Measurements from ENCODE around the gene CMTM2. TPM values are rescaled to one million over a fixed set of nuclear protein-coding genes. Genes with fewer than 3 reads are reported as not detected.

CMTM2 gene
- total RNA-seq, 1 donor from 2014 or later: not detected

- DNase-seq (ENCODE audit: low spot score): no peak
- no peaks in the 10 kb centered on the region for H3K9me3 ChIP-seq (ENCODE audit: low read depth)
- H3F3A ChIP-seq (ENCODE audit: low read depth): peaks cover 7% of the 10 kb centered on the region
- no peaks in the 10 kb centered on the region for H3K36me3 ChIP-seq
- Mint-ChIP-seq H3K4me1 (peaks cover 26% of the 10 kb centered on the region), H3K4me3 (no peak overlapping the region), H3K9me3 (no peaks in the 10 kb centered on the region), H3K27me3 (ENCODE audit: insufficient read depth, low read depth) (no peaks in the 10 kb centered on the region), H3K27ac (peak overlapping the region; percentile 81), H3K36me3 (peaks cover 23% of the 10 kb centered on the region)
- H3K27me3 ChIP-seq: no peaks in the 10 kb centered on the region
- H4K20me1 ChIP-seq (ENCODE audit: low read depth): no peaks in the 10 kb centered on the region
- no peak overlapping the region for H3K4me3 ChIP-seq
- H3K4me2 ChIP-seq: no peak overlapping the region
- H3K4me1 ChIP-seq: peaks cover 9% of the 10 kb centered on the region
- H2AFZ ChIP-seq (replicated peaks): no peak overlapping the region
- no peak overlapping the region for H3K9ac ChIP-seq
- TF ChIP-seq EZH2 (IDR thresholded peaks at IDR 0.05) (no peak), CTCF (IDR thresholded peaks at IDR 0.05) (no peak), EZH2phosphoT487 (IDR thresholded peaks at IDR 0.05) (no peak)
- no peaks in the 10 kb centered on the region for H3K79me2 ChIP-seq (ENCODE audit: low read depth)
- H3K27ac ChIP-seq: no peak overlapping the region
These were observed 35.7 kb upstream of the CMTM2 start for GRCh38 chr16:66543541-66543940.

- H2AFZ ChIP-seq (replicated peaks): no peak overlapping the region
- H3K36me3 ChIP-seq: no peaks in the 10 kb centered on the region
- Mint-ChIP-seq H3K27ac (no peak overlapping the region), H3K4me3 (no peak overlapping the region), H3K9me3 (no peaks in the 10 kb centered on the region), H3K27me3 (ENCODE audit: insufficient read depth, low read depth) (no peaks in the 10 kb centered on the region), H3K36me3 (peaks cover 21% of the 10 kb centered on the region), H3K4me1 (peaks cover 29% of the 10 kb centered on the region)
- no peak for DNase-seq (ENCODE audit: low spot score)
- peaks cover 12% of the 10 kb centered on the region for H3K4me1 ChIP-seq
- H3K27ac ChIP-seq: no peak overlapping the region
- no peaks in the 10 kb centered on the region for H3K9me3 ChIP-seq (ENCODE audit: low read depth)
- no peak overlapping the region for H3K9ac ChIP-seq
- no peak overlapping the region for H3K4me2 ChIP-seq
- no peaks in the 10 kb centered on the region for H4K20me1 ChIP-seq (ENCODE audit: low read depth)
- no peak overlapping the region for H3K4me3 ChIP-seq
- H3K27me3 ChIP-seq: no peaks in the 10 kb centered on the region
- H3K79me2 ChIP-seq (ENCODE audit: low read depth): no peaks in the 10 kb centered on the region
- TF ChIP-seq CTCF (IDR thresholded peaks at IDR 0.05): no peak
- TF ChIP-seq EZH2phosphoT487 (IDR thresholded peaks at IDR 0.05): no peak
- TF ChIP-seq EZH2 (IDR thresholded peaks at IDR 0.05): no peak
- H3F3A ChIP-seq (ENCODE audit: low read depth): peaks cover 14% of the 10 kb centered on the region
These were observed 35.1 kb upstream of the CMTM2 start for GRCh38 chr16:66544016-66544757.

GRCh38 chr16:66547101-66547989 is 31.9 kb upstream of the CMTM2 start:
- H3K4me1 Mint-ChIP-seq: peaks cover 33% of the 10 kb centered on the region
- no peaks in the 10 kb centered on the region for H4K20me1 ChIP-seq (ENCODE audit: low read depth)
- peaks cover 7% of the 10 kb centered on the region for H3K27me3 Mint-ChIP-seq (ENCODE audit: insufficient read depth, low read depth)
- no peak overlapping the region for H3K4me2 ChIP-seq
- H3K27ac ChIP-seq: no peak overlapping the region
- no peaks in the 10 kb centered on the region for H3K36me3 ChIP-seq
- no peaks in the 10 kb centered on the region for H3K79me2 ChIP-seq (ENCODE audit: low read depth)
- H3K4me3 Mint-ChIP-seq: no peak overlapping the region
- H3K4me1 ChIP-seq: peaks cover 17% of the 10 kb centered on the region
- peaks cover 18% of the 10 kb centered on the region for H3K36me3 Mint-ChIP-seq
- peaks cover under 1% of the 10 kb centered on the region for H3K9me3 Mint-ChIP-seq
- H3K9me3 ChIP-seq (ENCODE audit: low read depth): no peaks in the 10 kb centered on the region
- H3K27ac Mint-ChIP-seq: no peak overlapping the region
- peaks cover 30% of the 10 kb centered on the region for H3F3A ChIP-seq (ENCODE audit: low read depth)
- no peak for TF ChIP-seq EZH2phosphoT487 (IDR thresholded peaks at IDR 0.05)
- TF ChIP-seq CTCF (IDR thresholded peaks at IDR 0.05): no peak
- no peak for TF ChIP-seq EZH2 (IDR thresholded peaks at IDR 0.05)
- H3K9ac ChIP-seq: no peak overlapping the region
- no peak for DNase-seq (ENCODE audit: low spot score)
- no peak overlapping the region for H2AFZ ChIP-seq (replicated peaks)
- H3K4me3 ChIP-seq: no peak overlapping the region
- H3K27me3 ChIP-seq: no peaks in the 10 kb centered on the region

Data from neural progenitor cell (in vitro differentiated cells).